ENCODE measurements around the gene LURAP1L.

- TF ChIP-seq, protein P1, sequence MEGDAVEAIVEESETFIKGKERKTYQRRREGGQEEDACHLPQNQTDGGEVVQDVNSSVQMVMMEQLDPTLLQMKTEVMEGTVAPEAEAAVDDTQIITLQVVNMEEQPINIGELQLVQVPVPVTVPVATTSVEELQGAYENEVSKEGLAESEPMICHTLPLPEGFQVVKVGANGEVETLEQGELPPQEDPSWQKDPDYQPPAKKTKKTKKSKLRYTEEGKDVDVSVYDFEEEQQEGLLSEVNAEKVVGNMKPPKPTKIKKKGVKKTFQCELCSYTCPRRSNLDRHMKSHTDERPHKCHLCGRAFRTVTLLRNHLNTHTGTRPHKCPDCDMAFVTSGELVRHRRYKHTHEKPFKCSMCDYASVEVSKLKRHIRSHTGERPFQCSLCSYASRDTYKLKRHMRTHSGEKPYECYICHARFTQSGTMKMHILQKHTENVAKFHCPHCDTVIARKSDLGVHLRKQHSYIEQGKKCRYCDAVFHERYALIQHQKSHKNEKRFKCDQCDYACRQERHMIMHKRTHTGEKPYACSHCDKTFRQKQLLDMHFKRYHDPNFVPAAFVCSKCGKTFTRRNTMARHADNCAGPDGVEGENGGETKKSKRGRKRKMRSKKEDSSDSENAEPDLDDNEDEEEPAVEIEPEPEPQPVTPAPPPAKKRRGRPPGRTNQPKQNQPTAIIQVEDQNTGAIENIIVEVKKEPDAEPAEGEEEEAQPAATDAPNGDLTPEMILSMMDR (IDR thresholded peaks at IDR 0.05; ENCODE audit: low read length) = no peak
- TF ChIP-seq EZH2 (IDR thresholded peaks at IDR 0.05; ENCODE audit: borderline replicate concordance, low read length) = no peak
These were observed 1.8 kb downstream of the LURAP1L start for GRCh38 chr9:12776513-12777055.

All from OCI-LY1 (cell line).